Measurements from ENCODE around the gene GABBR1.

GABBR1 gene

GRCh38 chr6:29628419-29629281 lies 4.3 kb downstream of the GABBR1 start (continued):
- no peak for TF ChIP-seq ZNF114 (tag by site-specific recombination; IDR thresholded peaks at IDR 0.05)
- TF ChIP-seq ZNF202 (tag by site-specific recombination; IDR thresholded peaks at IDR 0.05; ENCODE audit: borderline replicate concordance): no peak
- TF ChIP-seq ZFP3 (tag by site-specific recombination; IDR thresholded peaks at IDR 0.05; ENCODE audit: low read depth): no peak
- no peak for TF ChIP-seq ZNF792 (tag by site-specific recombination; IDR thresholded peaks at IDR 0.05)
- TF ChIP-seq KLF16 (tag by site-specific recombination; IDR thresholded peaks at IDR 0.05): no peak
- TF ChIP-seq ZNF518A (tag by site-specific recombination; conservative IDR thresholded peaks at IDR 0.05; ENCODE audit: low read depth): 0 out of 2 replicates have a peak, but pooled peaks have one; percentile 22
- TF ChIP-seq ZBTB10 (tag by site-specific recombination; IDR thresholded peaks at IDR 0.05): peak; percentile 87
- no peak for TF ChIP-seq GLI2 (tag by site-specific recombination; IDR thresholded peaks at IDR 0.05; ENCODE audit: borderline replicate concordance, low read depth)
- no peak for TF ChIP-seq GLI4 (tag by site-specific recombination; IDR thresholded peaks at IDR 0.05)
- peak; percentile 51; the same call in 1 of the 2 replicates for TF ChIP-seq REPIN1 (tag by site-specific recombination; IDR thresholded peaks at IDR 0.05; ENCODE audit: low read depth)
- TF ChIP-seq CTCF (tag by site-specific recombination; IDR thresholded peaks at IDR 0.05): peak; percentile 90
- TF ChIP-seq ZNF473 (tag by site-specific recombination; IDR thresholded peaks at IDR 0.05): no peak
- TF ChIP-seq ZNF23 (tag by site-specific recombination; IDR thresholded peaks at IDR 0.05; ENCODE audit: borderline replicate concordance): no peak
- TF ChIP-seq ZBTB26 (tag by site-specific recombination; optimal IDR thresholded peaks at IDR 0.05): peak; percentile 41
- TF ChIP-seq ZNF701 (tag by site-specific recombination; IDR thresholded peaks at IDR 0.05): no peak
- no peak; the same call in 1 of the 2 replicates for TF ChIP-seq ZNF10 (tag by site-specific recombination; IDR thresholded peaks at IDR 0.05)
- no peak for TF ChIP-seq ZNF704 (tag by site-specific recombination; IDR thresholded peaks at IDR 0.05)
- no peak for TF ChIP-seq ZNF768 (tag by site-specific recombination; IDR thresholded peaks at IDR 0.05)
- TF ChIP-seq KLF1 (tag by site-specific recombination; IDR thresholded peaks at IDR 0.05): peak; percentile 80
- TF ChIP-seq ZNF785 (tag by site-specific recombination; IDR thresholded peaks at IDR 0.05): peak; percentile 39; the same call in 1 of the 2 replicates
- no peak for TF ChIP-seq ZSCAN4 (tag by site-specific recombination; IDR thresholded peaks at IDR 0.05)
- TF ChIP-seq ZNF658 (tag by site-specific recombination; IDR thresholded peaks at IDR 0.05): no peak
- TF ChIP-seq HIC1 (tag by site-specific recombination; IDR thresholded peaks at IDR 0.05): no peak; the same call in 1 of the 2 replicates

Measured in HEK293 (cell line).